Activated T-helper 17 cell treated with anti-CD3 and anti-CD28 coated beads, Interleukin-2, amount 50 U/mL, for 72 hours (primary cell): ENCODE results near the gene ANXA4. TPM values are rescaled to one million over a fixed set of nuclear protein-coding genes. Genes with fewer than 3 reads are reported as not detected.
"Not testable (repeated sequence)": the region's sequence is repeated elsewhere in the genome, so short reads cannot be mapped to it uniquely, and the experiment has no call there.

Experiments
- ATAC-seq: fragments of 150-1000 bp; cut with Tn5 transposase; replicated peaks from 2 replicates; pipeline ENCODE4 v1.10.0; 2021; ENCODE audit warnings: mild to moderate bottlenecking, moderate library complexity
- H3K27ac Mint-ChIP-seq: one replicate; pipeline ENCODE4 v1.8.0; 2022; ENCODE audit warnings: mixed read lengths
- H3K27me3 Mint-ChIP-seq: one replicate; pipeline ENCODE4 v1.8.0; 2022; ENCODE audit warnings: mixed read lengths
- H3K36me3 Mint-ChIP-seq: one replicate; pipeline ENCODE4 v1.8.0; 2022; ENCODE audit warnings: low read depth, mild to moderate bottlenecking, mixed read lengths
- H3K4me1 Mint-ChIP-seq: one replicate; pipeline ENCODE4 v1.8.0; 2022; ENCODE audit warnings: mixed read lengths
- H3K4me3 Mint-ChIP-seq: one replicate; pipeline ENCODE4 v1.8.0; 2022; ENCODE audit warnings: mild to moderate bottlenecking, mixed read lengths
- H3K9me3 Mint-ChIP-seq: one replicate; pipeline ENCODE4 v1.8.0; 2022; ENCODE audit warnings: mixed read lengths
- total RNA-seq, 2 donors: library from RNA; stranded (reverse); gene quantifications; one replicate each; pipeline ENCODE4 v1.2.3, GENCODE V29; 2022

ANXA4 gene
- total RNA-seq, 2 donors from 2014 or later: 31.5 to 33.0 TPM

GRCh38 chr2:69773206-69773605 lies 31.3 kb downstream of the ANXA4 start:
- Mint-ChIP-seq H3K9me3 (no peaks in the 10 kb centered on the region), H3K27me3 (no peaks in the 10 kb centered on the region), H3K4me3 (no peak overlapping the region), H3K36me3 (no peaks in the 10 kb centered on the region), H3K27ac (peak overlapping the region; percentile 49), H3K4me1 (peaks cover 34% of the 10 kb centered on the region)
- ATAC-seq: peak; percentile 71

GRCh38 chr2:69774258-69774983 lies 32.5 kb downstream of the ANXA4 start:
- H3K9me3 Mint-ChIP-seq, ATAC-seq, H3K36me3 Mint-ChIP-seq, H3K27me3 Mint-ChIP-seq: not testable (repeated sequence)
- H3K4me1 Mint-ChIP-seq: peaks cover 34% of the 10 kb centered on the region
- peak overlapping the region; percentile 33 for H3K4me3 Mint-ChIP-seq
- H3K27ac Mint-ChIP-seq: peak overlapping the region; percentile 15

DNA sequence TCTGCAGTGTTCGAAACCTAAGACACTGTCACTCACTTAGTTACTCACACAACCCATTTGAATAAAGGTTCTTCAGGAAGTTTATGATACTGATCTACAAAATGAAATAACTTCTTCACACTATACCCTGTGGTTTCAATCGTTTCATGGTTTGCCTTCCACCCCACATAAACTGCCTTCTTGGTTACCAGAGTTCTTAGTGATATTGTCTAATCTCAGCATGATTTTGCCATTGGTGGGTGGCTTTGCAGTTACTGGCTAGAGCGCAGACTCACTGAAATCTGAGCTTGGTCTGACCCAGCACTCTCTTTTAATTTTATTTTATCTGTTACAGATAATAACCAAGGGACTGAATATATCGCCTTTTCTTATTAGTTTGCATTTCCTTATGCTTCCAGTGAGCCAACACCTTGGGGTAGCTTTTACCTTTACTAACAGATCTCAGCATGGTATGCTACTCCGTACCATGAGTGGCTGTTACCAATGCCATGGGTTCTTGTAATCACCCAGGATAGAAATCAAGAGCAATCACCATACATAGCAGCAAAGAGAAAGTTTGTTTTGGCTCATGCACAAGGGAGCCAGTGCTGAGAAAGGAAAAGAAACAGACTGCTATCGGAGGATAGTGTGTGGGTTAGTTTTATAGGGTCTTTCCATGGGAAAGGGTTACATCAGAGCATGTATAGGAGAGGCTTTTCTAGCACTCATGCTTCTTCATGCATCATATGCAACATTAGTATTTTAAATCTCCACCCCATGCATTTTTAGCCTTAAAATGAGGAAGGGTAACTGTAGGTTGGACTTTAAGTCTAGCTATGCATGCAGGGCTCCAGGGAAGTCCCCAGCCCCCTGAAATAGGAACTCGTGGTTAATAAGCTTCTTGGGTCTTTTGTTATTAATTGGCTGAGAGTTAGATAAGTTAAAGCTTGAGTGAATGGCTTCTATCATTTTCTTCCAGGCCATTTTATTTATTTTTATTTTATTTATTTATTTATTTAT lies 33.3 kb downstream of the ANXA4 start:
- peak; percentile 80 for ATAC-seq
- H3K36me3 Mint-ChIP-seq: no peaks in the 10 kb centered on the region
- H3K4me3 Mint-ChIP-seq: peak overlapping the region; percentile 33
- no peaks in the 10 kb centered on the region for H3K27me3 Mint-ChIP-seq
- peaks cover 33% of the 10 kb centered on the region for H3K4me1 Mint-ChIP-seq
- H3K27ac Mint-ChIP-seq: peak overlapping the region; percentile 15
- no peaks in the 10 kb centered on the region for H3K9me3 Mint-ChIP-seq

DNA sequence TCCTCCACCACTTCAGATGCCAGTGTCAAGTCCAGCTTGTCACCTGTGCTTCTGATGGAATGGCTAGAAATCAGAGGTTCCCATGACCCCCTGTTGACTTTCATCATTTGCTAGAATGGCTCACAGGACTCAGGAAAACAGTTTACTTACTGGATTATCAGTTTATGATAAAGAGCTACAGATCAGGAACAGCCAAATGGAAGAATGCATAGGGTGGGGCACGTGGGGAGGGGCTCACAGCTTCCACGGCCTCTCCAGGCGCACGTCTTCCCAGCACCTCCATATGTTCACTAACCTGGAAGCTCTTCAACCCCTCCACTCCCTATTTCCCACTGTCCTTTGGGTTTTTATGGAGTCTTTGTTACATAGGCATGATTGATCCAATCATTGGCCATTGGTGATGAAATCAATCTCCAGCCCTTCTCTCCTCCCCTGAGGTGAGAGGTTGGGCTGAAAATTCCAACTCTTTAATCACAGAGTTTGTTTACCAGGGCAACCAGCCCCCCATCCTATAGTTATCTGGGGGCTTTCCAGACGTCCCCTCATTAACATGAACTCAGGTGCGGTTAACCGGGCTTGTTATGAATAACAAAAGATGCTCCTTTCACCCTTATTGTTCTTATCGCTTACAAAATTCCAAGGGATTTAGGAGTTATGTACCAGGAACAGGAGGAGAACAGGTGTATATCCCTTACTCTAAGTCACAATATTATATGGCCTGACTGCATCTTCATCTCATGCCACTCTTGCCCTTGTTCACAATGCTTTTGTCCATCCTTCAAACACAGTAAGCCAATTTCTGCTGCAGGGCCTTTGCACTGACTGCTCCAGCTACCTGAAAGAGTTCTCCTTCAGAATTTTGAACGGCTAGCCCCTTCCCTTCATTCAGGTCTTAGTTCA lies 35.2 kb downstream of the ANXA4 start:
- H3K36me3 Mint-ChIP-seq: no peaks in the 10 kb centered on the region
- ATAC-seq: no peak
- H3K4me3 Mint-ChIP-seq: no peak overlapping the region
- no peaks in the 10 kb centered on the region for H3K9me3 Mint-ChIP-seq
- H3K27me3 Mint-ChIP-seq: no peaks in the 10 kb centered on the region
- peaks cover 26% of the 10 kb centered on the region for H3K4me1 Mint-ChIP-seq
- no peak overlapping the region for H3K27ac Mint-ChIP-seq

DNA sequence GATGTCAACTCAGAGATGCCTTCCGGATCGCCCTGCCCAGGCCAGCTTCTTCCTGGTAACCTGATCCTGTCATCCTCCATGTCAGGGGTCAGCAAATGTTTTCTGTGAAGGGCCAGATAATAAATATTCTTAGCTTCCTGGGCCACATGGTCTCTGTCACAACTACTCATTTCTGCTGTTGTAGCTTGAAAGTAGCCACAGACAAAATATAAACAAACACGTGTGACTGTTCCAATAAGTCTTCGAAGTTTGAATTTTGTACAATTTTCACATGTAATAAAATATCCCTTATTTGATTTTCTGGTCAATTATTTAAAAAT lies 35.8 kb downstream of the ANXA4 start:
- Mint-ChIP-seq H3K27me3 (no peaks in the 10 kb centered on the region), H3K4me3 (no peak overlapping the region), H3K4me1 (peaks cover 26% of the 10 kb centered on the region), H3K9me3 (no peaks in the 10 kb centered on the region), H3K36me3 (no peaks in the 10 kb centered on the region), H3K27ac (no peak overlapping the region)
- no peak for ATAC-seq

- Mint-ChIP-seq H3K9me3 (no peaks in the 10 kb centered on the region), H3K36me3 (no peaks in the 10 kb centered on the region), H3K4me1 (peaks cover 16% of the 10 kb centered on the region), H3K27me3 (no peaks in the 10 kb centered on the region), H3K4me3 (no peak overlapping the region), H3K27ac (no peak overlapping the region)
- peak; percentile 33 for ATAC-seq
Measured at GRCh38 chr2:69779258-69780001, 37.5 kb downstream of the ANXA4 start.

- Mint-ChIP-seq H3K4me3 (no peak overlapping the region), H3K27ac (no peak overlapping the region), H3K4me1 (peaks cover 9% of the 10 kb centered on the region)
Measured at GRCh38 chr2:69780921-69781320, 39.0 kb downstream of the ANXA4 start.

GRCh38 chr2:69781321-69782248 lies 39.7 kb downstream of the ANXA4 start:
- H3K27me3 Mint-ChIP-seq: no peaks in the 10 kb centered on the region
- peaks cover 9% of the 10 kb centered on the region for H3K4me1 Mint-ChIP-seq
- H3K4me3 Mint-ChIP-seq: no peak overlapping the region
- no peak for ATAC-seq
- no peaks in the 10 kb centered on the region for H3K36me3 Mint-ChIP-seq
- no peaks in the 10 kb centered on the region for H3K9me3 Mint-ChIP-seq
- no peak overlapping the region for H3K27ac Mint-ChIP-seq

More at GRCh38 chr2:69780921-69781320, 39.0 kb downstream of the ANXA4 start:
- ATAC-seq: no peak
- Mint-ChIP-seq H3K36me3 (no peaks in the 10 kb centered on the region), H3K27me3 (no peaks in the 10 kb centered on the region), H3K9me3 (no peaks in the 10 kb centered on the region)

- H3K27ac Mint-ChIP-seq: no peak overlapping the region
- H3K27me3 Mint-ChIP-seq: no peaks in the 10 kb centered on the region
- peaks cover 7% of the 10 kb centered on the region for H3K4me1 Mint-ChIP-seq
- no peaks in the 10 kb centered on the region for H3K9me3 Mint-ChIP-seq
- peaks cover 9% of the 10 kb centered on the region for H3K36me3 Mint-ChIP-seq
- no peak overlapping the region for H3K4me3 Mint-ChIP-seq
- ATAC-seq: no peak
Measured at GRCh38 chr2:69784228-69784627, 42.3 kb downstream of the ANXA4 start.

- no peak overlapping the region for H3K27ac Mint-ChIP-seq
- no peaks in the 10 kb centered on the region for H3K4me1 Mint-ChIP-seq
- H3K4me3 Mint-ChIP-seq: no peak overlapping the region
- ATAC-seq: no peak
- H3K36me3 Mint-ChIP-seq: peaks cover 9% of the 10 kb centered on the region
- H3K9me3 Mint-ChIP-seq: no peaks in the 10 kb centered on the region
- no peaks in the 10 kb centered on the region for H3K27me3 Mint-ChIP-seq
Measured at GRCh38 chr2:69785358-69785757, 43.4 kb downstream of the ANXA4 start.

- no peaks in the 10 kb centered on the region for H3K27me3 Mint-ChIP-seq
- ATAC-seq: no peak
- no peak overlapping the region for H3K4me3 Mint-ChIP-seq
- peaks cover 9% of the 10 kb centered on the region for H3K36me3 Mint-ChIP-seq
- H3K9me3 Mint-ChIP-seq: no peaks in the 10 kb centered on the region
- no peak overlapping the region for H3K27ac Mint-ChIP-seq
- H3K4me1 Mint-ChIP-seq: no peaks in the 10 kb centered on the region
Measured at GRCh38 chr2:69786052-69786560, 44.2 kb downstream of the ANXA4 start.

DNA sequence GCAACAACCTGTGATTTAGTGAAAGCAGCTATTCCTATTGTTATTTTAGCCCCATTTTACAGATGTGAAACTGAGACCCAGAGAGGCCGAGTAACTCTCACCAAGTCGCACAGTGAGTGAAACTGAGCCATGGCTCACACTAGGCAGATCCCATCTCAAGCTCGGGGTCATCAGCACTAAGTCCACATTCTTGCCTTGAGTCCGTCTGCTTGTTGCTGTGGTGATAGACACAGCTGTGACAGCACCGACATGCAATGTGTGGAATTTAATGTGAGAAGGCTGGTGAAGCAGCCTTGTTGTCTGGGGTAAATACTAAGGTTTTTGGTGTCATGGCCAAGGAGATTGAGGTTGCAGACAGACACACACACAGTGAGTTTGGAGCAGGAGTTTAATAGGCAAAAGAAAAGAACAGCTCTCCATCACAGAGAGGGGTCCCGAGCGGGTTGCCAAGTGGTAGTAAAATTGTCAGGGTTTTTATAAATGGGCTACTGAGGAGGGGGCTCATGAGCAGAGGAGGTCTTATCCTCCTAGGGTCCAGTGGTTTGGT lies 47.3 kb downstream of the ANXA4 start:
- no peak overlapping the region for H3K27ac Mint-ChIP-seq
- no peaks in the 10 kb centered on the region for H3K9me3 Mint-ChIP-seq
- H3K4me3 Mint-ChIP-seq: no peak overlapping the region
- ATAC-seq: no peak
- H3K4me1 Mint-ChIP-seq: no peaks in the 10 kb centered on the region
- peaks cover 9% of the 10 kb centered on the region for H3K36me3 Mint-ChIP-seq
- no peaks in the 10 kb centered on the region for H3K27me3 Mint-ChIP-seq
